Coronary artery (tissue), 2 donors: ENCODE data around the gene ACACA.

Source experiments
- DNase-seq: peaks from one replicate; pipeline ENCODE4 v3.0.0-alpha.2; 2017; ENCODE audit warnings: low spot score
- H3K27ac ChIP-seq, 2 donors: fragments of 200-600 bp; sonication (generic); one replicate each; pipeline ENCODE4 v1.5.1; 2016 to 2019
- H3K4me3 ChIP-seq: fragments of 200-600 bp; sonication (generic); 2 replicates; pipeline ENCODE4 v1.5.1; 2016; ENCODE audit warnings: mild to moderate bottlenecking, moderate library complexity
- CTCF ChIP-seq: fragments of 200-600 bp; sonication (generic); IDR thresholded peaks from one replicate; pipeline ENCODE4 v1.5.1; 2019; ENCODE audit warnings: antibody characterized with exemption

ACACA gene

GRCh38 chr17:37167756-37168155 is 238.9 kb downstream of the ACACA start:
- H3K4me3 ChIP-seq, result no peak overlapping the region
- DNase-seq, result no peak
- no peak for TF ChIP-seq CTCF
- H3K27ac ChIP-seq, result no peak overlapping the region

GRCh38 chr17:37164057-37164456 is 242.6 kb downstream of the ACACA start:
- Histone ChIP-seq H3K4me3 (no peak overlapping the region), H3K27ac (no peak overlapping the region)
- no peak for DNase-seq
- no peak for TF ChIP-seq CTCF

GRCh38 chr17:37162800-37163199 is 243.8 kb downstream of the ACACA start:
- H3K4me3 ChIP-seq, result no peak overlapping the region
- no peak for DNase-seq
- no peak for TF ChIP-seq CTCF
- H3K27ac ChIP-seq, result no peak overlapping the region

GRCh38 chr17:37160944-37161343 is 245.7 kb downstream of the ACACA start:
- TF ChIP-seq CTCF, result no peak
- Histone ChIP-seq H3K4me3 (no peak overlapping the region), H3K27ac (no peak overlapping the region)
- no peak for DNase-seq

- no peak for DNase-seq
- no peak for TF ChIP-seq CTCF
Observed at GRCh38 chr17:37158290-37158689, 248.3 kb downstream of the ACACA start.

GRCh38 chr17:37148156-37148555 is 258.5 kb downstream of the ACACA start:
- Histone ChIP-seq H3K4me3 (no peak overlapping the region), H3K27ac (no peak overlapping the region)
- no peak for TF ChIP-seq CTCF
- no peak for DNase-seq

More at GRCh38 chr17:37158290-37158689, 248.3 kb downstream of the ACACA start:
- H3K4me3 ChIP-seq, result no peak overlapping the region
- H3K27ac ChIP-seq, result no peak overlapping the region

- no peak for DNase-seq
- Histone ChIP-seq H3K4me3 (no peak overlapping the region), H3K27ac (no peak overlapping the region)
- no peak for TF ChIP-seq CTCF
Observed at GRCh38 chr17:37147301-37147812, 259.3 kb downstream of the ACACA start.
